Activated T-helper 9 cell treated with anti-CD3 and anti-CD28 coated beads, Interleukin-2, amount 50 U/mL, for 16 hours (primary cell): ENCODE data around the gene ACACA.

Source experiments
- DNase-seq: peaks from one replicate; pipeline ENCODE4 v3.0.0-alpha.2; 2020; ENCODE audit warnings: low read depth

Gene ACACA

DNA sequence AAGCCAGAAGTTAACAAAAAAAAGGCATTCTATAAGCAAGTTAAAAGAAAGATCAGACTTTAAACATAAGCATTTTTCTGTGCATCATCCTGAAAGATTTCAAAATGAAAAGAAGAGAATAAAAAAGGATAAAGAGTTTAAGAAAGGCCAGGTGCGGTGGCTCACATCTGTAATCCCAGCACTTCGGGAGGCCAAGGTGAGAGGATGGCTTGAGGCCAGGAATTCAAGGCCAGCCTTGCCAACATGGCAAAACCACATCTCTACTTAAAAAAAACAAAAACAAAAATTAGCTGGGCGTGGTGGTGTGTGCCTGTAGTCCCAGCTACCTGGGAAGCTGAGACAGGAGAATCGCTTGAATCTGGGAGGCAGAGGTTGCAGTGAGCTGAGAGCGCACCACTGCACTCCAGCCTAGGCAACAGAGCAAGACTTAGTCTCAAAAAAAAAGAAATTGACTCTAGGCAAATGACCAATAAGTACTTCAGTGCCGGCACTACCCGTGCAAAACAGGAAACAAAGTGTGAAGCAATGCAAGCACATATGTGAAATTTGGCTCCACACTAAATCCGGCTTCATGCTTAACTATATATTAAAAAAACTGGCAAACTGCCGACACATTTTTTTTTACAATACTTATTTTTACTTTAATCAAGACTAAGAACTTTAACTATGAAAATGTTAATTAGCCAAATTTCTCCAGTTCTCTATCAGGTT is 114.1 kb downstream of the ACACA start:
- no peak for DNase-seq

GRCh38 chr17:37291351-37291750 is 115.3 kb downstream of the ACACA start:
- no peak for DNase-seq

DNA sequence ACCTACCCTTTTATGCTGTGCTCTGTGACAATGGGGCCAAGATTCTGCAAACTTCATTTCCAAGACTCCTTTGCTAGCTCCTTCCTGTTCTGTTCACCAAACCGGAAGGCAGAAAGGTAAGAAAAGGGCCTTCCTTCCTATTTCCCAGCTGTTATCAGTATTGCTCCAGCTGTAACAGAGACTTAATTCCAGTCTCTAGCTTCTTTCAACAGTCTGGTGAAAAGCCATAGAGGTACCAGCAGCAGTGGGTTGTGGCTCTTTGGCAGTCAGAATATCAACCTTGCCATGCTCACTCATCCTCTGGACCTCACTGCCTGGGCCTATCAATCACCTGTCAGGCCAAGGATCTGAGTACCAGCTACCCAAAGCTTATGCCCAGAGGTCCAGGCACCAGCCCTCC is 120.2 kb downstream of the ACACA start:
- DNase-seq, result no peak

DNA sequence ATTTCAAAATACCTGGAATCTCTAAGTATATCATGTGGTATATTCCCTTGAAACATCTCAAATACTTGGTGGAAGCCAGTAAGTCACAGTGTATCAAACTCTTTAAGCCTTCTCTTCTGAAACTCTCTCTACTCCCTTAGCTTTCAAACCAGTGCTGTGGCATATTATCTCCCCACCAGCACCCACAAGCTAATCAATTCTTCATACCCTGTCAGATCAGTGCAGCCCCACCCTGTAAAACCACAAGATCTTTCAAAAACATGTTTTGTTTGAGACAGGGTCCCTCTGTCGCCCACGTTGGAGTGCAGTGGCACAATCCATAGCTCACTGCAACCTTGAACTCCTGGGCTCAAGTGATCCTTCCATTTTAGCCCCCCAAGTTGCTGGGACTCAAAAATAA is 122.4 kb downstream of the ACACA start:
- DNase-seq, result no peak

GRCh38 chr17:37283414-37283961 is 123.1 kb downstream of the ACACA start:
- DNase-seq, result no peak

- DNase-seq, result no peak
Measured at GRCh38 chr17:37280841-37281240, 125.8 kb downstream of the ACACA start.

DNA sequence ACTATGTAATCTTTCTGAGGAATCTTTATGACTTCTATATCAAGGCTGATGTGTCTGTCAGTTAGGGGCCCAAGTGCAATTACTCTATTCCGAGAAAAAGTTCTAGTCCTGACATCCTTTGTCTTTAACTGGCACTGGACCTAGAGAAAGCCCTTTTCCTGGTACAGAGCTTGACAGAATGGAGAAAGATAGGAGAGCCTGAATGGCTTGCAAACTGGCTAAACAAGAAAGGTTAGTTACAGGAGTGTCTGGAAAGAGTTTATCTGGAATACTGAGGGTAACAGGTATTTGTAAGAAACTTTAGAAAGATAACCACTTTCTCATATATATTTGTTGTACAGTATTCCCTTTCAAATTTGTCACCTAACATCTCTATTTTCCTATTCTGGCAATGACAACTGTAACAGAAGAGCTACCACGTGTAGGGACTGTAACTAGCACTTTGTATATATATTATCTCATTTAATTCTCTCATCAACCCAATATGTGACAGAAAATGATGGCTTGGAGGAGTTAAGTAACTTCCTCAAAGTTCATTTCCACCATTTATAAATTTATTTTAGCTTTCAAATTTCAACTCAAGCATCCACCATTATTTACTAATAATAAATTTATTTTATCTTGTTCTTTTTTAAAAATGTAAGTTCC is 128.3 kb downstream of the ACACA start:
- no peak for DNase-seq

GRCh38 chr17:37276475-37276874 is 130.2 kb downstream of the ACACA start:
- no peak for DNase-seq

DNA sequence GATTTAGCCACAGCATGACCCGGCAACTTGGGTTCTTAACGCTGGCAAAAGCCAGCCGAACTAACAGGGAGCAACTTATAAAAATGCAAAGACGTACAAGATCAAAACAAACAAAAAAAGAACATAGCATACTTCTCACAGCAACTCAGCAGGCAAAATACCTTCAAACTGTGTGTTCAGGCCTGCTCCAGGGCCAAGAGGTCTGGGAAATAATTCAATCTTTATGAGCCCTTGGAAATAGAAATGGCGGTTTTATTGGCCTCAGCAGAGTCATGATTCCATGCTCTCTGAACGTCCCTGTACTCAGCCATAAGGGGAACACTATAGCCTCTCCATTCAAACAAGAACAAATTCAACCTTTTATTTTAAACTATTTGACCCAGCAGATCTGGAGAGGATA is 132.2 kb downstream of the ACACA start:
- DNase-seq, result no peak

GRCh38 chr17:37273409-37274051 is 133.1 kb downstream of the ACACA start:
- DNase-seq, result no peak

DNA sequence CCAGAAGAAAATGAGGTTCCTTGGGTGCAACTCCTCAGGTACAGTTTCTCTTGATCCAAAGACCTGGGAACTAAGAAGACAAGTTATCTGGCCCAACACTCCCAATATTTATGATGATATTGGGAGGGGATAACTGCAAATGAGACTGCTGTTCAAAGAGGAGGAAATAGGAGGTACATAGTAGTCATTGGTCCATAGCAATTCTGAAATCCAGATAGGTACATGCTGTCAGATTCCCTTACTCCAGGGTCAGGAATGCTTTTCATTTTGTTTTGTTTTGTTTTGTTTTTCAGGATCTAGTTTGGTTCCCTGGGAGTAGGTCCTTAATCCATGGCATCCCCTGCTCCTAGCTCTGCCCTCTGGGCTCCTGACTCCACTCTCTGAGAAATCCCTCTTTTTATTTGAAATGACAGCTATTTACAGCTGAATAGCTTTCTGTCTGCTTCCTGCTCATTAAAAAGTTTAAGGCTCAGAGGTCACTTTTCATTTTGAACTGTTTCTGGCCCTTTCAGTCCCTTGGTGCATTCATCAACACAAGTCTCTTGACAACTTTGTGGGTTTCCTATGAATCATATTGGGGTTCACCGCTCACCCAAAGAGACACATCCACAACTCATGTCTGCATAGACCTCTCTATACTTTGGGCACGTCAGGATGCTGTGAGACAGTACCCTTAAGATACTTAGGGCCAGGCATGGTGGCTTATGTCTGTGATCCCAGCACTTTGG is 141.0 kb downstream of the ACACA start:
- no peak for DNase-seq

DNA sequence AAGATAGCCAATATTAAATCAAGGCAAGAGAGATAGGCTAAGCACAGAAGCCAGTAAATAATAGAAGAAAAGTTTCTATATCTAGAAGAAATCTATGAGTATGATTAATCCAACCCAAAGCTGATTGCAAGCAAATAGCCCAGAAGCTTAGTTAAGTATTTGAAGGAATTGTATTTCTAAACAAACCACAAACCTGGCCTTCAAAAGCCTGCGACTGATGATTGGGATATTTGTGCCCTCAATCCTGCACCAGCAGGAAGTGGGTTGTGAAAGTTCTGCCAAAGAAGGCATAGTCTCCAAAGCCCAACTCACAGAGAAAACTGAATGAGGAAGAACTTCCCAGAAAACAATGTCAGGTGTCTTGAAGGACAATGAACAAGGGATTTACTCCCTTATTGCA is 145.3 kb downstream of the ACACA start:
- no peak for DNase-seq

- DNase-seq, result no peak
Measured at GRCh38 chr17:37259030-37259735, 147.5 kb downstream of the ACACA start.

DNA sequence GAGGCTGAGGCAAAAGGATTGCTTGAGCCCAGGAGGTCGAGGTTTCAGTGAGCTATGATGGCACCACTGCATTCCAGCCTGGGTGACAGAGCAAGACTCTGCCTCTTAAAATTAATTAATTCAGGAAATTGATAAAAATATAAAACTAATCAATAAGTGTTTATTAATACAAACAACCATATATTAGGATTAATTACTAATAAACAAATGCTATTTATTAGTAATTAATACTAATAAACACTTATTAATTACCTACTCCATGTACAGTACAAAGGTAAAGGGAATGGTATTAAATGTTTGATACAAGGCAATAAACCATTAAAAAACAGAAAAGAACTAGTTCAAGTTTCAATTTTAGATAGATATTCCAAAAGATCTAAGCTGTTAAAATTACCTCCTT is 150.0 kb downstream of the ACACA start:
- no peak for DNase-seq

DNA sequence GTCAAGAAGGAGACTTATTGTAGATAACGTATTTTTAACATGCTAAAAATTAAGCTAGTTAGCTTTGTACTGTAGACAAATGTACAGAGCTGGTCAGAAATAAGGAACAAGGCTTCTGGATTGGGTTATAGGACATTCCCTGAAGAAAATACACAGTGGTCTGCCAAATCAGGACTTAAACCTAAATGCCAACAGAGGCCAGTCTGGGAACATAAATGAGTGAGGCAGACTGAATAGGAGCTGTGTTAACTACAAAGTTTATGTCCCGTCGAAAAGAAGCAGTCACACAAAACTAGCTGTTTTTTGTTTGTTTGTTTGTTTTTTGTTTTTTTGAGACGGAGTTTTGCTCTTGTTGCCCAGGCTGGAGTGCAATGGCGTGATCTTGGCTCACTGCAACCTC is 151.2 kb downstream of the ACACA start:
- DNase-seq, result no peak

DNA sequence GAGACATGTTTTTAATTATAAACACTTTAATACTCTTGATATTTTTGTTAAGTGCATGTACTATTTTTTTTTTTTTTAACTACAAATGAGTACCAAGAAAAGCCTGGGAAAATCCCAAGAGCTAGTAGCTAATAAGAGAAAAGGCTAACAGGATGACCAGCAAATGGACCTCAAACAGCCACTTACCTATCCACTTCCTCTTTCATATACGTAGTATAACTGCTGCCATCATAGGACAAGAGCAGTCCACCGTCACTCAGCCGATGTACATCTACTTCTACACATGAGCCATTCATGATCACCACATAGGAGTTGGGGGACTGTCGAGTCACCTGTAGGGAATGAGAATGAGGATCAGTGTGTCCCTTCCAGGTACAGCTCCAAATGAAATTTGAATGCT is 158.8 kb downstream of the ACACA start:
- no peak for DNase-seq

DNA sequence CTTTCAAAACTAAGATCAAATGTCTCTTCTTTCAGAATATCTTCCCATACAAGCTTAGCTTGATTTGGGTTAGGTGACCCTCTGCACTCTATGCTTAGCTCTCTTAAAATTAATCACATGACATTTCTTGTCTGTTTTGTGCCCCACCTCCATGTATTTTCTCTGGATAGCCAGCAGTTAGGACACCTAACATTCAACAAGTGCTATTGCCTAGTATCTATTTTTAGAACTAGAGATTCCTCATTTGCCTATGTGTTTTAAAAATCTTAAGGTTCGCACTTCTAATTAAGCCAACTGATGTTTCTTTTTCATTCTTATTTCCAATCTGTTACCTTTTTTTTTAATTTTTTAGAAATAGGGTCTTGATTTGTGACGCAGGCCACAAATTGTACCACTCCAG is 160.6 kb downstream of the ACACA start:
- no peak for DNase-seq

GRCh38 chr17:37240381-37240780 is 166.3 kb downstream of the ACACA start:
- DNase-seq, result no peak

DNA sequence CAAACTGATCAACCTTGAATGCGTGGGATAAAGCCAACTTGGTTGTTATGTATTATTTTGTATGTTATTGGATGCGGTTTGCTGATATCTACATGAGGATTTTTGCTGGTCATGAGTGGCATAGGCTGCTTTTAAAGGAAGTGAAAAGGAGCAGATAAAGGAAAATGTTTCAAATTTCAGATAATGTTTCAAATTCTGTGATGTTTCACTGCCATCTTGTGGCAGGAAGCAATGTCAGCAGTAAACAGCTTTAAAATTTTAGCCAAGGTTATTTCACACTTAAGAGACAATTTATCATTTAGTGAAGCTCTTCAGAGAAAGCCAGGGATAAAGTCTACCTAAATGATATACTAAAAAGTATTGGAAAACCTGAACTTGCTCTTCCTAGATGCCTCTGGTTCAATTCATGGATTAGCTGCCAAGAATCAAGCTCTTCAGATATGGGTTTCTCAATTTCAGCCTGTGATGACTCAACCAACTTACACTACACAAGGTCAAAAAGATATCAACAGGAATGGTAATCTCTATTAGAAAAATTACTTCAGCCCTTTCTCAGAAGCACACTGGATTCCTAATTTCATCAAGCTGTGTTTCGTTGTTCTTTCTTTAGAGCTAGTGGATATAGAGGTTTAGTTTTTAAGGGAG is 166.8 kb downstream of the ACACA start:
- DNase-seq, result no peak

GRCh38 chr17:37234106-37234505 is 172.5 kb downstream of the ACACA start:
- DNase-seq, result no peak

DNA sequence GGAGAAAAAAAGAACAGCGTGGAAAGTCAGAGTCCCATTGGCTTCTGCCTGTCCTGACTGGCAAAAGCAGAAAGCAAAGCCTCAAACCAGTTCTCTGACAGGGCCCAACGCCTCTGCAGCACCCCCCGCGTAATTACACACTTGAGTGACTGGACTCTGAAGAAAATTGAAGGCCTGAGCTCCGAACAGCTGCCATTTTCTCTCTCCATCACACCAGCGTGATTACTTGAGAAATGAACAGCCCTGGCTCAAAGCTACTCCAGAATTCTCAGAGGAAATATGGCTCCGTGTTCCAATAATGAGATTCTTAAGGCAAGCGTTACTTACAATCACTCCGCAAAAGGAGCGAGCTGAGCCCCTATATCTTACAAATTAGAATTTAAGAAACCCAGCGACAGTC is 173.6 kb downstream of the ACACA start:
- no peak for DNase-seq
